ENCODE data around the gene PRODH2. TPM values are rescaled to one million over a fixed set of nuclear protein-coding genes. Genes with fewer than 3 reads are reported as not detected.

The PRODH2 gene
- polyA plus RNA-seq, 1 of the 3 experiments (the other 2 are of a cell fraction), result not detected

GRCh38 chr19:35757749-35758608 lies 54.7 kb downstream of the PRODH2 start, which contains the start of gene PROSER3 (continued):
- TF ChIP-seq NRF1 (IDR thresholded peaks at IDR 0.05; ENCODE audit: low read depth, low read length), result no peak
- no peak for TF ChIP-seq FOSL2 (IDR thresholded peaks at IDR 0.05; ENCODE audit: borderline replicate concordance, low read depth)
- no peak for TF ChIP-seq SMC3 (IDR thresholded peaks at IDR 0.05; ENCODE audit: low read depth, low read length)
- TF ChIP-seq FOXJ3 (CRISPR knock-in tag; IDR thresholded peaks at IDR 0.05), result no peak
- peak; percentile 63; the same call in 1 of the 2 replicates for TF ChIP-seq RFX5 (IDR thresholded peaks at IDR 0.05; ENCODE audit: low read length)
- peak; percentile 67; the same call in 1 of the 2 replicates for TF ChIP-seq MXI1 (IDR thresholded peaks at IDR 0.05; ENCODE audit: low read depth, low read length)
- peak; percentile 93 for TF ChIP-seq ZBTB33 (IDR thresholded peaks at IDR 0.05; ENCODE audit: borderline replicate concordance, low read depth)
- TF ChIP-seq, protein P1, sequence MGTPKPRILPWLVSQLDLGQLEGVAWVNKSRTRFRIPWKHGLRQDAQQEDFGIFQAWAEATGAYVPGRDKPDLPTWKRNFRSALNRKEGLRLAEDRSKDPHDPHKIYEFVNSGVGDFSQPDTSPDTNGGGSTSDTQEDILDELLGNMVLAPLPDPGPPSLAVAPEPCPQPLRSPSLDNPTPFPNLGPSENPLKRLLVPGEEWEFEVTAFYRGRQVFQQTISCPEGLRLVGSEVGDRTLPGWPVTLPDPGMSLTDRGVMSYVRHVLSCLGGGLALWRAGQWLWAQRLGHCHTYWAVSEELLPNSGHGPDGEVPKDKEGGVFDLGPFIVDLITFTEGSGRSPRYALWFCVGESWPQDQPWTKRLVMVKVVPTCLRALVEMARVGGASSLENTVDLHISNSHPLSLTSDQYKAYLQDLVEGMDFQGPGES (IDR thresholded peaks at IDR 0.05; ENCODE audit: low read depth, low read length), result peak; percentile 97
- TF ChIP-seq TCF12 (IDR thresholded peaks at IDR 0.05), result no peak

- CTCF ChIA-PET, result interaction anchor here (1.5 kb wide), 1 partner anchor 12 kb away, joined by 5 read pairs; the partner anchor contains the start of genes PSENEN and U2AF1L4
- TF ChIP-seq SIN3A (IDR thresholded peaks at IDR 0.05; ENCODE audit: borderline replicate concordance, low read depth, low read length) (peak; percentile 71; the same call in 1 of the 2 replicates), PBX3 (IDR thresholded peaks at IDR 0.05) (peak; percentile 88), TCF12 (IDR thresholded peaks at IDR 0.05) (peak; percentile 94), EP300 (IDR thresholded peaks at IDR 0.05; ENCODE audit: borderline replicate concordance in 1 of 2, low read depth in 1 of 2, low read length in 1 of 2) (no peak; a peak in 1 of 4 replicates), ZBTB33 (IDR thresholded peaks at IDR 0.05; ENCODE audit: borderline replicate concordance, low read depth) (no peak), ELF1 (IDR thresholded peaks at IDR 0.05) (peak; percentile 38; the same call in 1 of the 2 replicates), RCOR1 (IDR thresholded peaks at IDR 0.05; ENCODE audit: low read length) (no peak), FOXM1 (IDR thresholded peaks at IDR 0.05; ENCODE audit: low read depth) (no peak), FOXJ3 (CRISPR knock-in tag; IDR thresholded peaks at IDR 0.05) (no peak), SMC3 (IDR thresholded peaks at IDR 0.05; ENCODE audit: low read depth, low read length) (no peak), MXI1 (IDR thresholded peaks at IDR 0.05; ENCODE audit: low read depth, low read length) (no peak)
- TF ChIP-seq, protein P2, sequence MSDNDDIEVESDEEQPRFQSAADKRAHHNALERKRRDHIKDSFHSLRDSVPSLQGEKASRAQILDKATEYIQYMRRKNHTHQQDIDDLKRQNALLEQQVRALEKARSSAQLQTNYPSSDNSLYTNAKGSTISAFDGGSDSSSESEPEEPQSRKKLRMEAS (IDR thresholded peaks at IDR 0.05; ENCODE audit: low read depth), result no peak
- TF ChIP-seq, protein P3, sequence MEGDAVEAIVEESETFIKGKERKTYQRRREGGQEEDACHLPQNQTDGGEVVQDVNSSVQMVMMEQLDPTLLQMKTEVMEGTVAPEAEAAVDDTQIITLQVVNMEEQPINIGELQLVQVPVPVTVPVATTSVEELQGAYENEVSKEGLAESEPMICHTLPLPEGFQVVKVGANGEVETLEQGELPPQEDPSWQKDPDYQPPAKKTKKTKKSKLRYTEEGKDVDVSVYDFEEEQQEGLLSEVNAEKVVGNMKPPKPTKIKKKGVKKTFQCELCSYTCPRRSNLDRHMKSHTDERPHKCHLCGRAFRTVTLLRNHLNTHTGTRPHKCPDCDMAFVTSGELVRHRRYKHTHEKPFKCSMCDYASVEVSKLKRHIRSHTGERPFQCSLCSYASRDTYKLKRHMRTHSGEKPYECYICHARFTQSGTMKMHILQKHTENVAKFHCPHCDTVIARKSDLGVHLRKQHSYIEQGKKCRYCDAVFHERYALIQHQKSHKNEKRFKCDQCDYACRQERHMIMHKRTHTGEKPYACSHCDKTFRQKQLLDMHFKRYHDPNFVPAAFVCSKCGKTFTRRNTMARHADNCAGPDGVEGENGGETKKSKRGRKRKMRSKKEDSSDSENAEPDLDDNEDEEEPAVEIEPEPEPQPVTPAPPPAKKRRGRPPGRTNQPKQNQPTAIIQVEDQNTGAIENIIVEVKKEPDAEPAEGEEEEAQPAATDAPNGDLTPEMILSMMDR (IDR thresholded peaks at IDR 0.05), result peak; percentile 16; the same call in 1 of the 2 replicates
Measured at GRCh38 chr19:35757231-35757748, 55.4 kb downstream of the PRODH2 start.

More at GRCh38 chr19:35757231-35757748, 55.4 kb downstream of the PRODH2 start:
- peak; percentile 70 for DNase-seq
- peak overlapping the region; percentile 93 to 98 for H3K27ac ChIP-seq (ENCODE audit: low read depth in 2 of 2, low read length in 1 of 2)
- 25% methylated on average over 17 of the region's 19 CpGs for WGBS (ENCODE audit: low lambda C conversion rate)
- H2AFZ ChIP-seq (ENCODE audit: low read depth), result peak overlapping the region; percentile 63; the same call in 1 of the 2 replicates
- no peaks in the 10 kb centered on the region for H3K9me3 ChIP-seq
- H3K4me3 ChIP-seq (ENCODE audit: low read depth in 2 of 2, low read length in 1 of 2), result peak overlapping the region; percentile 87 to 99
- peaks cover 7 to 19% of the 10 kb centered on the region in 2 experiments; a peak in 3 of 4 replicates for H3K4me1 ChIP-seq (ENCODE audit: control insufficient read depth in 1 of 2, insufficient read depth in 2 of 2, low read depth in 1 of 2, low read length in 1 of 2)
- H3K27me3 ChIP-seq (ENCODE audit: insufficient read depth), result no peaks in the 10 kb centered on the region
- H3K9me2 ChIP-seq, result no peaks in the 10 kb centered on the region
- peaks cover 27% of the 10 kb centered on the region for H3K79me2 ChIP-seq (ENCODE audit: insufficient read depth)
- POLR2A ChIA-PET, result interaction anchor here (0.8 to 1.7 kb wide), 5 partner anchors 9 to 112 kb away, joined by 3 to 11 read pairs (median 4); partner anchors contain the start of genes LIN37 and U2AF1L4
- peak overlapping the region; percentile 95 for H3K4me2 ChIP-seq
- peaks cover 22 to 28% of the 10 kb centered on the region in 2 experiments for H3K36me3 ChIP-seq (replicated peaks in 1 of 2; ENCODE audit: control insufficient read depth in 1 of 2, insufficient read depth in 2 of 2, low read length in 1 of 2)
- H3F3A ChIP-seq (replicated peaks; ENCODE audit: insufficient read depth), result peaks cover 10% of the 10 kb centered on the region
- peak overlapping the region; percentile 100 for H3K9ac ChIP-seq
- peaks cover 4% of the 10 kb centered on the region for H4K20me1 ChIP-seq (ENCODE audit: insufficient read depth)

Measured in SK-N-SH (cell line).